ENCODE results near the gene PHLDA1.

GRCh38 chr12:76072568-76072967 is 41.0 kb upstream of the PHLDA1 start:
- TF ChIP-seq CTCF (IDR thresholded peaks at IDR 0.05) (no peak), POLR2A (IDR thresholded peaks at IDR 0.05) (no peak)

Data from prostate gland (tissue), 2 donors.